IPS-NIHi11 (cell line): ENCODE measurements around the gene POP7.

Source experiments
- DNase-seq: peaks from one replicate; pipeline ENCODE4 v3.0.0; 2012; ENCODE audit warnings: mixed read lengths, low spot score

POP7 gene

GRCh38 chr7:100726996-100727761, 21.3 kb downstream of the POP7 start:
- no peak for DNase-seq

- DNase-seq = no peak
Measured at GRCh38 chr7:100728196-100728595, 22.3 kb downstream of the POP7 start.

- DNase-seq = no peak
Measured at GRCh38 chr7:100730136-100730800, 24.3 kb downstream of the POP7 start.

GRCh38 chr7:100731937-100732636, 26.2 kb downstream of the POP7 start:
- no peak for DNase-seq

- DNase-seq = no peak
Measured at GRCh38 chr7:100735730-100736129, 29.8 kb downstream of the POP7 start.

GRCh38 chr7:100736671-100737070, 30.8 kb downstream of the POP7 start:
- DNase-seq = peak; percentile 34

- no peak for DNase-seq
Measured at GRCh38 chr7:100739934-100740333, 34.0 kb downstream of the POP7 start.

GRCh38 chr7:100744605-100745004, 38.7 kb downstream of the POP7 start:
- DNase-seq = no peak

- DNase-seq = peak; percentile 52
Measured at GRCh38 chr7:100745184-100745583, 39.3 kb downstream of the POP7 start.

GRCh38 chr7:100752994-100753393, 47.1 kb downstream of the POP7 start:
- no peak for DNase-seq

- no peak for DNase-seq
Measured at GRCh38 chr7:100753750-100754149, 47.8 kb downstream of the POP7 start.
